ENCODE data around the gene UBAC2.
A peak's percentile ranks its signal among the peaks of the same experiment; 100 is the strongest.

The UBAC2 gene

DNA sequence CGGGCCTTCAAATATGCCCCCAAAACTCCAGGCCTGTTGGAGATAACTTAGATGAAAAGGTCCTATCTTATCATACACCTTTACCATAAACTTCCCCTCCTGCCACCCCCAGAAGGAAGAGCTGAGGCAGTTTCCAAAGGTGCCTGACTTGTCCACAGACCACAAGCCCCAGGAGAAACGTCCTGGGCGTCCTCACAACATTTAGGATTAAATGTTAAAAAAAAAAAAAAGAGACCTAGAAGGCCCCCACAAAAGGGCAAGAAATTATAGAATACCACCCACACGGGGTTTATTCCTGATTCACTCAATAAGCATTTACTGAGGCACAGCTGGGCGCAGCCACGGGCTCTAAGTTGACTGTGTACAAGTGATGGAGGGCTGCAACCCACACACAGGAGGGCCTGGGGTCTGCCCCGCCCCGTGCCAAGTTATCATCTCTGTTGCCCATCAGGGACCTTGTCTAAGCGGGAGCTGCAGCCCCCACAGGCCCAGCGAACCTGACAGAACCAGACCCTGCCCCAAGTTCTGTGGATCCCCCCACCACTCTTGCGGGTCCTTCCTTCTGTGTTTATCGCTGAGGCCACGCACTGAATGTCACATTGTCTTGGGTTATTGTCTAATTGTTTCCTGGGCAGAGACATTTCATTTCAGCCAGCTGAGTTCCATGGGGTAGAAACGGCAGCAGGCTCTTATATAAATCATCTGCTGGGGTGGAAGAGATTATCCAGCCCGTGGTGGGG lies 217.6 kb downstream of the UBAC2 start:
- no peak for DNase-seq (ENCODE audit: low spot score)

- no peak for DNase-seq (ENCODE audit: low spot score)
Observed at GRCh38 chr13:99418843-99419140, 218.1 kb downstream of the UBAC2 start.

- no peak for DNase-seq (ENCODE audit: low spot score)
Observed at GRCh38 chr13:99419591-99420243, 219.1 kb downstream of the UBAC2 start.

DNA sequence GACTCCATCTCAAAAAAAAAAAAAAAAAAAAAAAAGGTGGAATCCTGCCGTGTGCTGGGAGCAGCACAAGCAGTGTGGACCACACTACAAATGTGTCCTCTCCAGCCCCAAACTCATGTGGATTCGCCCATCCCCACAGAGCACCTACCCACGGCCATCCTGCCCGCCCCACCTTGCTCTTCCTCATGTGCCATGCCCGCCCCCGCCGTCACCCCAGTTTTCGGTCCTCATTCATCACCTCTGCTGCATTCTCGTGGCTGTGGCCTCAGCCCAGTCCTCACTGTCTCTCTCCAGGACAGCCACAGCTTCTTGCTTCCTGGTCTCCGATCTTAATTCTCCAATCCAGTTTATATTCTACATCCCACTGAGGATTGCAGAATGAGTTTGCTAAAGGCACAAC lies 220.6 kb downstream of the UBAC2 start:
- DNase-seq (ENCODE audit: low spot score): no peak

DNA sequence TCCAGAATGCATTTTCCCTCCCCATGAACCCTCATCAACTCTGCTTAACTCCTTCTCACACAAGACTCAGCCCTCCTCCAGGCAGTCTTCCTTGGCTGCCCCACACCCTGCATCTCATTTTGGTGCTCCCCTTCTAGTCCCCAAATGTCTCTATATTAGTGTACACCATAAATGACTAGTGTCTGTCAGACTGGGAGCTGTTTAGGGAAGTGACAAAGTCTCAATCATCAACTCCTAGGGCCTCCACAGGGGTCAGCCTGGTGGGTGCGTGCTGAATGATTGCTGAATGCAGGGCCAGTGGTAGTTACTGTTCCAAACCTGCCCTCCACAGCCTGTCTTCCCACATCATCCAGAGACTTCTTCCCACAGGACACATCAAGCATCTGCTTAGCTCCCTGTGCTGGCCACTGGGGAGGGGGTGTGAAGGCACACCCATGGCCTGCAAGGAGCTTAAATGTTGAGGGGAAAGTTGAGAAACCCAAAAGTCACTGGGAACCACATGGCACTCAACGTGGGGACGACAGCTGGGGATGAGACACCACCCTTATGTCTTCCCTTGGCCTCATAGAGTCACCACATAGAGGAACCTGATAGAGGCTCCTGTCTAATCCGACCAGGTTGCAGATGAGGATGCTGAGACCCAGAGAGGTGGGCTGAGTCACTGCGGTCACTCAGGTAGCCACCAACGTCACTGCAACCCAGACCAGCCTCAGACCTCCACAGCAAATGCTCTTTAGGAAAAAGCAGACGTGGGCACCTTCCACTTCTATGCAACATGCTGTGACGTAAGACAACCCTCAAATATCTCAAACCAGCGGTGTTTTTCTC lies 221.3 kb downstream of the UBAC2 start:
- DNase-seq (ENCODE audit: low spot score): no peak

DNA sequence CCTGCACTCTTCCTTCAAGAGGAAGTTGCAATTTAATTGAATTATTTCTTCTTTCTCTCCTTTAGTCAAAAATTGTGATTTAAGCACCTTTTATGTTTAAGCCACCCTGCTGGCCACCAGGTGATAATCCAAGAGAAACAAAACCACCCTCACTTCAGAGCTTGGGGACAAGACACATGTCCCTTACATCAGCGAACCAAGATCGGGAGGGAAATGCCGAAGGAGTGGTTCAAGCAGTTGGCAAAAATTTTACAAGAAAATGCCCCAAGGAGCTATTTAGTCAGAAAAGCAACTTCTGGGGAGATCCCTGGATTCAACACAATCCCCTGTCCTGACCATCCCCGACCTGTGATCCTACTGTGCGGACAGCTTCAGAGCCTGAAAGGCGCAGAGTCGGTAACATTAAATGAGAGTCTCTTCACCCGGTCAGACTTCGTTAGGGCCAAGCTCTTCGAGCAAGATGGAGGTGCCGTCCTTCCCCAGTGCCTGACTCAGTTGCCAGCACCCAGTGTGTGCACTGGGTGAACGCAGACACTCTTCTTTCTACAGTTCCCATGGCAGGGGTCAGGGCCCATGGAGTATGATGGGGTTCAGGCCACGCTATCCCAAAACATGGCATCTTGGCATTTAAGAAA lies 222.0 kb downstream of the UBAC2 start:
- DNase-seq (ENCODE audit: low spot score): no peak

- peak; percentile 53 for DNase-seq (ENCODE audit: low spot score)
Observed at GRCh38 chr13:99425485-99426341, 225.1 kb downstream of the UBAC2 start.

DNA sequence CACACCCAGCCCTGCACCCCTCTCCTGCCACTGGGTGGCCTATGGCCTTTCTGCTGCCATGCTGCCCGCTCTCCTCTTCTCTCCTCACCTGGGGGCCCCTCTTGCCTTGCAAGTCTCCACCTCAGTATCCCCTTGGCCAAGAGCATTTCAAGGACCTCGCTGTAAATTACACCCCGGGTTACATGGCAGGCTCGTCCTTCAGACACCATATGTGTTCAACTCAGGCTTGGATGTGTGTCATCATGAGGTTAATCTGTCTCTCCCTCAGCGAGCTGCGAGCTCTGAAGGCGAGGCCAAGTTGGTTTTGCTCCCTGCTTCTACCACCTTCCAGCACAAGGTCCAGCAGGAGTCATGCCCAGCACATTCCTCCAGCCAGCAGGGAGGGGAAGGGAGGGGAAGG lies 225.8 kb downstream of the UBAC2 start:
- no peak for DNase-seq (ENCODE audit: low spot score)

GRCh38 chr13:99429670-99430069 lies 229.0 kb downstream of the UBAC2 start:
- no peak for DNase-seq (ENCODE audit: low spot score)

DNA sequence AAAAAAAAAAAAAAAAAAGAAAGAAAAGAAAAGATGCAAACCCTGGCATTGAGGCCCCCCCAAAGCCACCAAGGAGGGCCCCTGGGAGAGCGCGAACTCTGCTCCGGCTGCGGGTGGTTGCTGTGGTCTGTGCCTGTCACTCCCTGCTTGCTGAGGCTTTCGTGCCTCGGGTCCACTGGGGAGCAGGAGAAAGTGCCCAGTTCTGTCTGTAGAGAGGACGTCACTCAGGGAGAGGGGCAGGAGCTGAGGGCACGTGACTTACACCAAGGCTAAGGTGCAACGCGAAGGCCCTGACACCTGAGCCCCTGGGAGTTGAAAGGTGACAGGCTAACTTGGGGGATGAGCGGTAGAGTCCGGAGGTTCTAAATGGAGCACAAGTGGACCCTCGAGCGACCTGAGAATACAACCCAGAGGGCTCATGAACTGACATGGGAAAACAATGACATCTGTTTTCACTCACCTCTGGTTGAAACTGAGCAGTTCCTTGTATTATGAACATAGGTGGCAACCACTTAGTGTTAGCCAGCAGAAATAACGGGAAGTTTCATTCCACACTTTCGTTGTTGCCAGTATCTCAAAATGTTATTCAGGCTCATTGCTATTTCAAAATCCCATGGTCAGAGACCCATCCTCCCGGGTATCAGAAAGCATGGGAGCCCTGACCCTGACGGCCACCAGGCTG lies 231.4 kb downstream of the UBAC2 start:
- DNase-seq (ENCODE audit: low spot score): no peak

GRCh38 chr13:99432609-99433542 lies 232.2 kb downstream of the UBAC2 start:
- no peak for DNase-seq (ENCODE audit: low spot score)

GRCh38 chr13:99433543-99434075 lies 233.0 kb downstream of the UBAC2 start:
- no peak for DNase-seq (ENCODE audit: low spot score)

DNA sequence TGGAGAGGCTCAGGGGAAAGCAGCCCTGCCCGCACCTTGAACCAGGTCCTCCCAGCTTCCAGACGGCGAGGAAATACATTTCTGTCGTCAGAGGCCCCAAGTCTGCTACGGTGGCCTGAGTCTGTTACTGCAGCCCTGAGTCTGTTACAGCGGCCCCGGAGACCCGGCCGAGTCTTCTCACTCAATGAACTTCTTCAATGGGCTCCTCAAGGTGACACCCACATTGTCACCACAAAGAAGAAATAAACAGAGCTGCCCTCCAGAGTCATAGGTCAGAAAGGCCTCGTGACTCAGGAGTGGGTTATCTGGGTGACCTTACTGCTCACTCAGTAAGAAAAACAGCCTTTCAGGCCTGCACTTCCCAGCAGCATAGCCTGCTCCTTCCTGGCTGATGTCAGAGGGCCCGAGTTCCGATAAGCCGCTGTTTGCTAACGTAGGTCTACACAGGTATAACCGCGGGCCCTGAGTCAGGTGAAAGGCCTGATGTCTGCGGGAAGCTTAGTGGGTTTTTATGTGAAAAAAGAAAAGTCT lies 233.7 kb downstream of the UBAC2 start:
- DNase-seq (ENCODE audit: low spot score): no peak

GRCh38 chr13:99435116-99435515 lies 234.5 kb downstream of the UBAC2 start:
- no peak for DNase-seq (ENCODE audit: low spot score)

- DNase-seq (ENCODE audit: low spot score): no peak
Observed at GRCh38 chr13:99435998-99436397, 235.3 kb downstream of the UBAC2 start.
